HK-2 (cell line): ENCODE measurements around the gene PSG3.
A peak's percentile ranks its signal among the peaks of the same experiment; 100 is the strongest.
"Not testable (repeated sequence)": the region's sequence is repeated elsewhere in the genome, so short reads cannot be mapped to it uniquely, and the experiment has no call there.

Experiments used
- DNase-seq: peaks from one replicate; pipeline ENCODE4 v3.0.0-alpha.2; 2018; ENCODE audit not compliant: unreplicated experiment

Gene PSG3

GRCh38 chr19:42740381-42740780 is at the start of gene PSG3:
PSG3 (minus strand) TSS chr19:42740481; CDS start chr19:42740384, 97 bp downstream.
- not testable (repeated sequence) for DNase-seq

DNA sequence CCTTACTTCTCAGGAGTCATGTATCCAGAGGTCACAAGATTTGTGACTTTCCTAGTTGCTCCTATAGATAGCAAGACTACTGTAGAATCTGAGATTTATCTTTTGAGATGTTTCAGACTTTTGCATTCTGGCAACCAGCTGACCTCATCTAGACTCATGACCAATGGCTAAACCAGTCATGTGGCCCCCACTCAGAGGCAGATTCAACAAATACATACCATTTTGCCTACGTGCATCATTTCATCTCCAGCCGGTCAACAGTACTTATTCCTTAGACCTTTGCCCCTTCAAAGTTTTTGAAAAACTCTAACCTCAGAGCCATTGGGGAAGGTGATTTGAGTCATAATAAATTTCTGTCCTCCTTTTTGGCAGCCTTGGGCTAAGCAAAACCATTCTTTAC is 48.5 kb upstream of the PSG3 start:
- DNase-seq = not testable (repeated sequence)

DNA sequence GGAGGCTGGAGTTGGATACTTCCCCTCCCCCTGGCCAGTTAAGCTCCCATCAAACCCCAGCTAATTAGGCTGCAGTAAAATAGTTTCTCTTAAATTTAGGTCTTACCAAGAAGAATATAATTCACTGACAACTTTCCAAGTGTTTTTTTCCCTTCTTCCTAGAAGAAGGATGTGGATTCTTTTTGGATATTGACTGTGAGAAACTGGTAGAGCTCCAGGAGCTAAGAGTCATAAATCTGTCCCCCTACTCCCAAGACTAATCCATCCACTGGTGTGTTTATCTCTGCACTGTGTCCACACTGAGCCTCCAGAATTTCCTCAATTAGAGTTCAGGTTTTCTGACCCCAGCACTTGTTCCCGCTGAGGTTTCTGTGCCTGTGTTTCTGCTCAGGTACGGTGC is 47.5 kb upstream of the PSG3 start:
- not testable (repeated sequence) for DNase-seq

DNA sequence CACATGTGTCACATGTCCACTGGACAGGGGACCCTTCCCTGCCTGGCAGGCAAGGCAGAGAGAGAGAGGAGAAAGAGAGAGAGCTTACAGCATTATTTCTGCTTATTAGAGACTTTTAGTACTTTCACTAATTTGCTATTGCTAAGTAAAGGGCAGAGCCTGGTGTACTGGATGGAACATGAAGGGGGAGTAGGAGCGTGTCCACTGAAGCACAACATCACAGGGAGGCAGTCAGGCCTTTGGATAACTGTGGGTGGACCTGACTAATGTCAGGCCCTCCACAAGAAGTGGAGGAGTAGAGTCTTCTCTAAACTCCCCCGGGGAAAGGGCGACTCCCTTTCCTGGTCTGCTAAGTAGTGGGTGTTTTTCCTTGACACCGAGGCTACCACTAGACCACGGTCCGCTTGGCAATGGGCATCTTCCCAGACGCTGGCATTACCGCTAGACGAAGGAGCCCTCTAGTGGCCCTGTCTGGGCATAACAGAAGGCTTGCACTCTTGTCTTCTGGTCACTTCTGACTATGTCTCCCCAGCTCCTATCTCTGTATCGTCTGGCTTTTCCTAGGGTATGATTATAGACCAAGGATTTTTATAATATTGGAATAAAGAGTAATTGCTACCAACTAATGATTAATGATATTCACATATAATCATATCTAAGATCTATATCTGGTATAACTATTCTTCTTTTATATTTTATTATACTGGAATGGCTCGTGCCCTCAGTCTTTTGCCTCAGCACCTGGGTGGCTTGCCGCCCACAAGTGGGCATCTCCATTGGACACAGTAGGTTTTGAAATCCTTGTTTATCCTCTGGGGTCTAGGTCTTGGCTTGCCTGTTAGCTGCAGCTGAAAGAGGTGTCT is 36.7 kb upstream of the PSG3 start:
- DNase-seq = peak; percentile 85

DNA sequence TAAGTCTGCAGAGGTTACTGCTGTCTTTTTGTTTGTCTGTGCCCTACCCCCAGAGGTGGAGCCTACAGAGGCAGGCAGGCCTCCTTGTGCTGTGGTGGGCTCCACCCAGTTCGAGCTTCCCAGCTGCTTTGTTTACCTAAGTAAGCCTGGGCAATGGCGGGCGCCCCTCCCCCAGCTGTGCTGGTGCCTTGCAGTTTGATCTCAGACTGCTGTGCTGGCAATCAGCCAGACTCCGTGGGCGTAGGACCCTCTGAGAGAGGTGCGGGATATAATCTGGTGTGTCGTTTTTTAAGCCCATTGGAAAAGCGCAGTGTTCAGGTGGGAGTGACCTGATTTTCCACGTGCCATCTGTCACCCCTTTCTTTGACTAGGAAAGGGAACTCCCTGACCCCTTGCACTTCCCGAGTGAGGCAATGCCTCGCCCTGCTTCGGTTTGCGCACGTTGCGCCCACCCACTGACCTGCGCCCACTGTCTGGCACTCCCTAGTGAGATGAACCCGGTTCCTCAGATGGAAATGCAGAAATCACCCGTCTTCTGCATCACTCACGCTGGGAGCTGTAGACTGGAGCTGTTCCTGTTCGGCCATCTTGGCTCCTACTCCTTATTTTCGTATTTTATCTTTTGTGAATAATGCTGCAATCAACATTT is 34.4 kb upstream of the PSG3 start:
- DNase-seq = not testable (repeated sequence)

GRCh38 chr19:42767319-42767718 is 27.0 kb upstream of the PSG3 start:
- not testable (repeated sequence) for DNase-seq

GRCh38 chr19:42766871-42767270 is 26.6 kb upstream of the PSG3 start:
- DNase-seq = not testable (repeated sequence)

DNA sequence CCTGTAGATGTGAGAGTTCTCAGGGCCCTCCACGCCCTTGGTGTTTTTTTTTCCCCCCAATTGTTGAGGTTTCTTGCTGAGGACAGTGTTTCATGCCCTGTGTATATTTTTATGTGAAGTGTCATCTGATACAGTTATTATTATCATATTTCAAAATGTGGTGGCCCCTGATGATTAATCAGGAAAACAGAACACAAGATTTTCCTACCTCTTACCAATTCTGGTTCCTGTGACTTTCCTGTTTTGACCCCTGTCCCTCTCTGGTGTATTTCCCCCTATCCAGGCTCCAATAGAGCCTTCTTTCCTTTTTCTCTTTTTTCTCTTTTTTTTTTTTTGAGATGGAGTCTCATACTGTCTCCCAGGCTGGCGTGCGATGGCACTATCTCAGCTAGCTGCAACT is 24.6 kb upstream of the PSG3 start:
- no peak for DNase-seq

- peak; percentile 62 for DNase-seq
Observed at GRCh38 chr19:42762789-42763188, 22.5 kb upstream of the PSG3 start.

DNA sequence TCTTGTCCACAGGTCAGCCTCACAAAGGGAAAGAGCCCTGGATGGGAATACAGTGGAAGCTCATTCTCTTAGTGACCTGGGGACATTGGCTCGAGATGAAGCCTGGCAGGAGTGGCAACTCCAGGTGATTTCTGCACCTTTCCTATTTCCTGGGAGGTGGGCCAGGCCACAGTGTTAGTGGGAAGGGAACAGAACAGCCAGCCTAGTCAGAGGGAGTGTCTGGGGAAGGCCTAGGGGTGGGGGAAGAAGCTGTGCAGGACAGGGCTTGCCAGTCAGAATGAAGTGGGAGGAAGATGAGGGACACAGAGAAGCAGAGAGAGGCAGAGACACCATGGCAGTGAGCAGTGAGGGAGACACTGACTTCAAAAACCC is 21.6 kb upstream of the PSG3 start:
- DNase-seq = not testable (repeated sequence)

GRCh38 chr19:42760954-42761923 is 21.0 kb upstream of the PSG3 start:
- peak; percentile 57 for DNase-seq

- not testable (repeated sequence) for DNase-seq
Observed at GRCh38 chr19:42758667-42759066, 18.4 kb upstream of the PSG3 start.

- not testable (repeated sequence) for DNase-seq
Observed at GRCh38 chr19:42752246-42752645, 12.0 kb upstream of the PSG3 start.

- not testable (repeated sequence) for DNase-seq
Observed at GRCh38 chr19:42741726-42742607, 1.7 kb upstream of the PSG3 start.

DNA sequence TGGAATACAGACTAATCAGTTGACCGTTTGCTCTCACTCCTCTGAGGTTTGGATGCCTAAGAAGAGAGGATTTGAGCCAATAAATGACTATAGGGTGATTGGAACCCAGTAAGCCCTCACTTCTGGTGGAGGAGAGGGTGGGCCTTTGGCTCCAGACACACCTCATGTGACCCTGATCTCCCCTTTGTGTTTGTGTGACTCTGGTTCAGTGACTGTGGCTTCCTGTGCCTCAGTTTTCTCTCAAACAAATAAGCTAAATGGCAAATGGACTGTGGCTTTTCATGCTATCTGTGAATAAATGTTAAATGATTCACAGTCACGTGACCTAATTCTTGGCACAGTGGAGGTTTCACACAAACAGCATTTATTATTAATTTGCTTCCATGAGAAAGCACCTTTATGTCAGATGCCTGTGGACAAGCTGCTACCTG is 2.7 kb downstream of the PSG3 start:
- peak; percentile 69 for DNase-seq

DNA sequence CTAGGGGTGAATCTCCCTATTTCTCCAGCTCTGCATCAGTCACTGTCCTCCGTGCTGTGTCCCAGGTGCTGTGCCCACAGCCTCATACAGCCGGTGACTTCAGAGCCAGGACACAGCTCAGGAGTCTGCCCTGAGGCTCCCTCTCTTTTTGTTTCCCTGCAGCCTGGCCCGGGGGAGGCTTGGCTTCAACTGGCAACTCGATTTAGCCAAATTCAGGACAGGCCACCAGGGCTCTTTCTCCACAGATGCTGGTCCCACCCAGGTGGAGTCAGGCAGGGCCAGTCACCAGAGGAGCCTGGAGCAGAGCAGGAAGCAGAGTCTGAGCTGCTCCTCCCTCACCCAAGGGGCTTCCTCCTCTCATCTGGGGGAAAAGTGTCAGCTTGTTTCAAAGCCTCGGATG is 11.9 kb downstream of the PSG3 start:
- DNase-seq = not testable (repeated sequence)

DNA sequence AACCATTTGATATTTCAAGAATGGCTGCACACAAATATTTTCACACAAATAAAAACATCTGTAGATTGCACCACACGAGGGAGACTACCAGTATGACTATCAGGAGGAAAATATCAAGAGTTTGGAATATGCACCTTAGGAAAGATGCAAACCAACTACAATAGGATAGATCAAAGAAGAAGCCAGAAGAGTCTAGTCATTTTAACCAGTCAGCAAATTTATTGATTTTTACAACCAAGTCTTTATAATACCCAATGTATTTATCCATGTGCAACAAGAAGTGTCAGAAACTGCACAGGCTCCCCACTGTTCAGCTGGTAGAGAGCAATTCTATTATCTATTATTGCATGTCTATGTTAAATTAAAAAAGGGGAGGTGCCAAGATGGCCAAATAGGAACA is 26.3 kb downstream of the PSG3 start:
- not testable (repeated sequence) for DNase-seq

GRCh38 chr19:42712753-42713152 is 27.5 kb downstream of the PSG3 start:
- not testable (repeated sequence) for DNase-seq

DNA sequence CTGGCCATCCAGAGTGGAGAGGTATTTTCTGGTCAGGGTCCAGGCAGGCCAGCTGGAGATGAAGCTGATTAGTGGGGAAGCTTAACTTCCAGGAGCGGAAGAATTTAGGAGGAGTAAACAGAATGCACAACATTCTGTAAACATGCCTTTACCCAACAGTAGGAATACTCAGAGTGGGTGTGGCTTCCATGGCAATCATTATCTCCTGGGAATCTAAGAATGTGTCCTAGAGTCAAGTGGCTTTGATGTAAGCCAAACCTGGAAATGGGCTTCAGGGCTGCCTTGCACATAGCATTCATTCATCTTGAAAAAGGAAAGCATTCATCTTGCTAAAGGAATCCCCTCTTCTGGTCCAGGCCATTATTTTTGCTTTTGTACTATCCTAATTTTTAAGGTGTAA is 29.3 kb downstream of the PSG3 start:
- not testable (repeated sequence) for DNase-seq

DNA sequence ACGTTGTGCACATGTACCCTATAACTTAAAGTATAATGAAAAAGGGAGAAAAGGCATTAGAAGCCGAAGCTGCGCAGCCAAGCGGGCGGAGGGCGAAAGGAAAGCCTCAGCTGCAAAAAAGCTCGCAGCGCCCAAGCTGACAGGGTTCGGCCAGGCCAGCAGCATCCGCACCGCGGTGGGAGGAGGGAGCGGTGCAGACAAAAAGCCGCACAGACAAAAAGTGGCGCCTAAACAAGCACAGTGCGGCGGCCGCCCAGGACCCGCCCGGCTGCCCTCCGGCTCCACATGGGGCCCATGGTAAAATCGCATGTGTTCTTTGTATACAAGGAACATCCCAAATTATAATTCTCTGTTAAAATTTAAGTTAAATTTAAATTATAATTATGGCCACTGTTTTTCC is 42.4 kb downstream of the PSG3 start:
- no peak for DNase-seq
